ENCODE data around the gene ARHGAP6. TPM values are rescaled to one million over a fixed set of nuclear protein-coding genes. Genes with fewer than 3 reads are reported as not detected.

ARHGAP6 gene
- total and polyA plus RNA-seq, 2 donors (not counting 3 experiments of a cell fraction or from before 2014, with no cell fraction given), result 0.69 to 0.83 TPM

- dilution Hi-C loops (cut with MboI; ENCODE audit: extremely low pct_ligation_motif_present, low sequenced_read_pairs) (no loop called here), intact Hi-C loops (cut with micrococcal nuclease) (no loop called here)
- H3K4me1 ChIP-seq (ENCODE audit: control insufficient read depth, extremely low read depth, insufficient read depth, low read length), result no peaks in the 10 kb centered on the region
- CTCF ChIA-PET, result no interaction called here
- H3K4me3 ChIP-seq (replicated peaks in 1 of 3; ENCODE audit: insufficient read depth in 1 of 3, low read depth in 1 of 3, low read length in 3 of 3), result no peak overlapping the region
- no peaks in the 10 kb centered on the region for H4K20me1 ChIP-seq (replicated peaks; ENCODE audit: control insufficient read depth, extremely low read depth, insufficient read depth, low read length)
- H3K9ac ChIP-seq (replicated peaks; ENCODE audit: extremely low read depth, insufficient read depth, low read length), result no peak overlapping the region
- POLR2A ChIA-PET, result no interaction called here
- no peak overlapping the region for H2AFZ ChIP-seq (ENCODE audit: low read depth, low read length)
- no peaks in the 10 kb centered on the region for H3K9me3 ChIP-seq (replicated peaks; ENCODE audit: control insufficient read depth, insufficient read depth, low read length)
- DNase-seq (ENCODE audit: low read depth, low spot score) (no peak), FAIRE-seq (no peak)
- H3K9me1 ChIP-seq (replicated peaks; ENCODE audit: control insufficient read depth, extremely low read depth, insufficient read depth, low read length), result no peaks in the 10 kb centered on the region
- no TSS peak for BruUV-seq (replicated peaks)
- H3K27me3 ChIP-seq (ENCODE audit: control insufficient read depth in 2 of 2, insufficient read depth in 2 of 2, low read length in 2 of 2), result no peaks in the 10 kb centered on the region
- H3K4me2 ChIP-seq (ENCODE audit: insufficient read depth, low read length), result no peak overlapping the region
- H3K79me2 ChIP-seq (ENCODE audit: control insufficient read depth, insufficient read depth, low read length), result no peaks in the 10 kb centered on the region
- H3K36me3 ChIP-seq (ENCODE audit: control insufficient read depth in 2 of 2, extremely low read depth in 1 of 2, insufficient read depth in 2 of 2, low read length in 2 of 2), result no peaks in the 10 kb centered on the region
- no peak for TF ChIP-seq EZH2 (IDR thresholded peaks at IDR 0.05; ENCODE audit: borderline replicate concordance, low read depth, low read length, severe bottlenecking)
- TF ChIP-seq MYC (IDR thresholded peaks at IDR 0.05; ENCODE audit: low read depth, low read length), result no peak
- no peak for TF ChIP-seq GATA2 (IDR thresholded peaks at IDR 0.05; ENCODE audit: insufficient read depth, insufficient read length, low read depth, low read length)
- no peak for TF ChIP-seq POLR2AphosphoS5 (IDR thresholded peaks at IDR 0.05; ENCODE audit: insufficient read depth, low read depth, low read length)
- no peak for TF ChIP-seq JUN (IDR thresholded peaks at IDR 0.05; ENCODE audit: borderline replicate concordance, insufficient read depth, insufficient read length, low read depth)
- TF ChIP-seq FOS (IDR thresholded peaks at IDR 0.05; ENCODE audit: borderline replicate concordance, insufficient read depth, low read length), result no peak
- no peak for TF ChIP-seq MAX (IDR thresholded peaks at IDR 0.05; ENCODE audit: insufficient read depth, insufficient read length)
- TF ChIP-seq POLR2A (IDR thresholded peaks at IDR 0.05; ENCODE audit: low read depth, low read length), result no peak
- no peak for TF ChIP-seq CTCF (IDR thresholded peaks at IDR 0.05; ENCODE audit: extremely low read depth in 1 of 2, insufficient read depth in 1 of 2, low read depth in 1 of 2, low read length in 2 of 2)
- no peak overlapping the region for H3K27ac ChIP-seq (ENCODE audit: insufficient read depth, low read depth, low read length)
Observed at GRCh38 chrX:11597479-11597878, 68.2 kb downstream of the ARHGAP6 start.
